OCI-LY3 (cell line): ENCODE results near the gene TMEM150B.

Experiments used
- H2AFZ ChIP-seq: fragments of 200-600, 300-600 bp; shearing (Covaris generic); 2 replicates; pipeline ENCODE4 v1.6.0; 2014; ENCODE audit warnings: antibody characterized with exemption, low read depth, low read length
- H3K27ac ChIP-seq: fragments of 200-600, 300-600 bp; sonication (generic); 2 replicates; pipeline ENCODE4 v1.5.1; 2014; ENCODE audit warnings: mild to moderate bottlenecking, low read length, moderate library complexity, mixed read lengths
- H3K27me3 ChIP-seq: fragments of 200-600, 300-600 bp; sonication (generic); 2 replicates; pipeline ENCODE4 v1.6.1; 2014; ENCODE audit warnings: low read depth, low read length, mixed read lengths
- H3K36me3 ChIP-seq: fragments of 200-600, 300-600 bp; sonication (generic); replicated peaks from 2 replicates; pipeline ENCODE3; 2014; ENCODE audit warnings: low read depth, low read length, mixed read lengths
- H3K4me1 ChIP-seq: fragments of 300-600, 200-600 bp; sonication (generic); 2 replicates; pipeline ENCODE4 v1.6.1; 2014; ENCODE audit warnings: low read length, mixed read lengths
- H3K4me2 ChIP-seq: fragments of 200-600, 300-600 bp; sonication (generic); 2 replicates; pipeline ENCODE4 v1.6.1; 2014; ENCODE audit warnings: low read length, mixed read lengths
- H3K4me3 ChIP-seq: fragments of 300-600, 200-600 bp; sonication (generic); 2 replicates; pipeline ENCODE4 v1.5.1; 2014; ENCODE audit warnings: antibody characterized with exemption, mild to moderate bottlenecking, low read length, moderate library complexity
- H3K79me2 ChIP-seq: fragments of 300-600, 200-600 bp; shearing (Covaris generic); 2 replicates; pipeline ENCODE4 v1.6.1; 2014; ENCODE audit warnings: mild to moderate bottlenecking, low read length, mixed read lengths
- H3K9ac ChIP-seq: fragments of 300-600, 200-600 bp; shearing (Covaris generic); 2 replicates; pipeline ENCODE4 v1.6.0; 2014; ENCODE audit warnings: mild to moderate bottlenecking, low read length, moderate library complexity
- H3K9me3 ChIP-seq: fragments of 200-600, 300-600 bp; shearing (Covaris generic); 2 replicates; pipeline ENCODE4 v1.6.1; 2014; ENCODE audit warnings: low read length, mixed read lengths; ENCODE audit not compliant: insufficient read depth
- H4K20me1 ChIP-seq: fragments of 200-600, 300-600 bp; sonication (generic); 2 replicates; pipeline ENCODE4 v1.6.1; 2016; ENCODE audit warnings: low read length, mixed read lengths; ENCODE audit not compliant: insufficient read depth
- EZH2phosphoT487 ChIP-seq: fragments of 200-600 bp; shearing (Covaris generic); IDR thresholded peaks from 2 replicates; pipeline ENCODE4 v1.6.1; 2018; ENCODE audit warnings: antibody characterized with exemption, mixed run types, low read depth
- TF ChIP-seq, protein P1 (sequence below): fragments of 200-600, 300-600 bp; sonication (generic); IDR thresholded peaks from 2 replicates; pipeline ENCODE4 v1.5.1; 2014; ENCODE audit warnings: antibody characterized with exemption, low read length, low read depth

The TMEM150B gene

DNA sequence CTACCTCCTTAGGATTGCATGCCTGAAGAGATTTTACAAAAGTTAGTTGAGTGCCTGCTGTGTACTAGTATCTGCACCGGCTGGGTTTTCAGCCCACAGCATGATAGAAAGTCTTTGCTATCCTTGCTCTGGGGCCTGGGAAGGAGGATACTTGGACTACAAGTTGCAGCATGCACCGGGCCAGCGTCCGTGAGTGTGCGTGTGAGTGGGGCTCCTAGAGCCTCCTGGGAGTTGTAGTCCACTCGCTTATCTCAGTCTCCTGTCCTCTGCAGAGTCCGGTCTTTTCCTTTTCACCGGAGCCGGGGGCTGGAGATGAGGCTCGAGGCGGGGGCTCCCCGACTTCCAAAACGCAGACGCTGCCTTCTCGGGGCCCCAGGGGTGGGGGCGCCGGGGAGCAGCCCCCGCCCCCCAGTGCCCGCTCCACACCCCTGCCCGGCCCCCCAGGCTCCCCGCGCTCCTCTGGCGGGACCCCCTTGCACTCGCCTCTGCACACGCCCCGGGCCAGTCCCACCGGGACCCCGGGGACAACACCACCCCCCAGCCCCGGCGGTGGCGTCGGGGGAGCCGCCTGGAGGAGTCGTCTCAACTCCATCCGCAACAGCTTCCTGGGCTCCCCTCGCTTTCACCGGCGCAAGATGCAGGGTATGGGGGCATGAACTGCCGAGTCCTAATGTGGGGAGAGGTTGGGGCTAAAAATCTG, 20.7 kb downstream of the TMEM150B start:
- Histone ChIP-seq H4K20me1 (no peaks in the 10 kb centered on the region), H3K4me1 (peaks cover 10% of the 10 kb centered on the region; the same call in 1 of the 2 replicates), H2AFZ (no peak overlapping the region), H3K36me3 (no peaks in the 10 kb centered on the region), H3K9ac (no peak overlapping the region), H3K9me3 (no peaks in the 10 kb centered on the region), H3K27ac (no peak overlapping the region), H3K27me3 (no peaks in the 10 kb centered on the region), H3K79me2 (no peaks in the 10 kb centered on the region), H3K4me3 (no peak overlapping the region), H3K4me2 (no peak overlapping the region)
- TF ChIP-seq, protein P1, sequence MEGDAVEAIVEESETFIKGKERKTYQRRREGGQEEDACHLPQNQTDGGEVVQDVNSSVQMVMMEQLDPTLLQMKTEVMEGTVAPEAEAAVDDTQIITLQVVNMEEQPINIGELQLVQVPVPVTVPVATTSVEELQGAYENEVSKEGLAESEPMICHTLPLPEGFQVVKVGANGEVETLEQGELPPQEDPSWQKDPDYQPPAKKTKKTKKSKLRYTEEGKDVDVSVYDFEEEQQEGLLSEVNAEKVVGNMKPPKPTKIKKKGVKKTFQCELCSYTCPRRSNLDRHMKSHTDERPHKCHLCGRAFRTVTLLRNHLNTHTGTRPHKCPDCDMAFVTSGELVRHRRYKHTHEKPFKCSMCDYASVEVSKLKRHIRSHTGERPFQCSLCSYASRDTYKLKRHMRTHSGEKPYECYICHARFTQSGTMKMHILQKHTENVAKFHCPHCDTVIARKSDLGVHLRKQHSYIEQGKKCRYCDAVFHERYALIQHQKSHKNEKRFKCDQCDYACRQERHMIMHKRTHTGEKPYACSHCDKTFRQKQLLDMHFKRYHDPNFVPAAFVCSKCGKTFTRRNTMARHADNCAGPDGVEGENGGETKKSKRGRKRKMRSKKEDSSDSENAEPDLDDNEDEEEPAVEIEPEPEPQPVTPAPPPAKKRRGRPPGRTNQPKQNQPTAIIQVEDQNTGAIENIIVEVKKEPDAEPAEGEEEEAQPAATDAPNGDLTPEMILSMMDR: no peak
- no peak for TF ChIP-seq EZH2phosphoT487

DNA sequence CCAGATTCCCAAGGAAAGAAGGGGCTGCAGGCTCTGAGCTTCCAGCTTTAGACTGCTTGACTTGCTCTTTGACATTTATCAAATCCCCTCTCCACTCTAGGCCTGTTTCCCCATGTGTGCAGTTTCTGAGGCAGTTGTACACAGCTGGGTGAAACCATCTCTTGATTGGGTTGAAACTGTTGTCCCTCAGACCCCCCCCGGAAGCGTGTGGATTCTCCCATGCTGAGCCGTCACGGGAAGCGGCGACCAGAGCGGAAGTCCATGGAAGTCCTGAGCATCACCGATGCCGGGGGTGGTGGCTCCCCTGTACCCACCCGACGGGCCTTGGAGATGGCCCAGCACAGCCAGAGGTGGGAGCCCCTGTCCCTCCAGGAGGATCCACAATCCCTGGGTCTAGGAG, 21.7 kb downstream of the TMEM150B start:
- Histone ChIP-seq H3K27ac (no peak overlapping the region), H3K9ac (no peak overlapping the region), H3K79me2 (no peaks in the 10 kb centered on the region), H3K27me3 (peaks cover 3% of the 10 kb centered on the region; the same call in 1 of the 2 replicates), H4K20me1 (no peaks in the 10 kb centered on the region), H3K4me2 (no peak overlapping the region), H3K9me3 (no peaks in the 10 kb centered on the region), H2AFZ (no peak overlapping the region), H3K36me3 (no peaks in the 10 kb centered on the region), H3K4me3 (no peak overlapping the region), H3K4me1 (peaks cover 10% of the 10 kb centered on the region; the same call in 1 of the 2 replicates)
- TF ChIP-seq EZH2phosphoT487: no peak
- TF ChIP-seq, protein P1: no peak

- Histone ChIP-seq H3K4me3 (peak overlapping the region; percentile 85), H4K20me1 (no peaks in the 10 kb centered on the region), H3K9ac (peak overlapping the region; percentile 70), H3K4me2 (peak overlapping the region; percentile 86), H3K27ac (peak overlapping the region; percentile 20; the same call in 1 of the 2 replicates), H2AFZ (peak overlapping the region; percentile 99), H3K27me3 (peaks cover 6% of the 10 kb centered on the region; the same call in 1 of the 2 replicates), H3K36me3 (no peaks in the 10 kb centered on the region), H3K79me2 (no peaks in the 10 kb centered on the region), H3K9me3 (no peaks in the 10 kb centered on the region), H3K4me1 (peaks cover 10% of the 10 kb centered on the region; the same call in 1 of the 2 replicates)
- TF ChIP-seq, protein P1: no peak
- TF ChIP-seq EZH2phosphoT487: no peak
Measured at GRCh38 chr19:55302318-55302703, 22.8 kb downstream of the TMEM150B start.

DNA sequence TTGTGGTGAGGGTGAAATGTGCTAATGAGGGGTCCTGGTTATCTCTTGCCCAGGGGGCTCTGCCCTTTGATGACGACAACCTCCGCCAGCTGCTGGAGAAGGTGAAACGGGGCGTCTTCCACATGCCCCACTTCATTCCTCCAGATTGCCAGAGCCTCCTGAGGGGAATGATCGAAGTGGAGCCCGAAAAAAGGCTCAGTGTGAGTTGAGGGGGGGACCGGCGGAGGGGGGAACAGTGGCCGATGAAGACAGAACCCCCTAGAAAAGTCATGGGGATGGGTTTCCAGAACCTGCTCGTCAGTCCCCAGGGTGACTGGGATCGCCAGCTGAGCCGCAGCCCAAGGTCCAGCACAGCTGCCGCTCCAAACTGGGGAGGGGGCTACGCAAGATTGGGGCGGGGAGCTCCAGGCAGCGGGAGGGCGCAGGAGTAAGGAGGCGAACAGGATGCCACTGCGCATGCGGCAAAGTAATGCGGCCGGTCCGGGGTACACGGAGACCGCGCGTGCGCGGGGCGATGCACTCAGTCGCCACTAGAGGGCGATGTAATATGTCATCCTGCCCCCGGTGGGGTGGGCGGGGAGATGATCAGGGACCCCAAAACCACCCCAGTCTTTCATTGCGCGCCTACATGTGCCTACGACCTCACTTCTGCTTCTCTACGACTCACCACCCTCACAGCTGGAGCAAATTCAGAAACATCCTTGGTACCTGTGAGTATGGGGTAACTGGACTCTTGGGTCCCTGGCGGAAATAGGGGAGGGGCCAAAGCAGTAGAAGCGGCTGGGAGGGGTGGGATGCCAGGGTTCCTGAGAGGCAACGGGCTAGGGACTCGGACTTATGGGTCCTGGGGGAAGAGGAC, 23.5 kb downstream of the TMEM150B start:
- Histone ChIP-seq H2AFZ (peak overlapping the region; percentile 99), H3K4me1 (peaks cover 10% of the 10 kb centered on the region; the same call in 1 of the 2 replicates), H3K4me3 (peak overlapping the region; percentile 85), H3K36me3 (no peaks in the 10 kb centered on the region), H4K20me1 (no peaks in the 10 kb centered on the region), H3K4me2 (peak overlapping the region; percentile 86), H3K79me2 (no peaks in the 10 kb centered on the region), H3K9me3 (no peaks in the 10 kb centered on the region), H3K27me3 (peaks cover 6% of the 10 kb centered on the region; the same call in 1 of the 2 replicates), H3K9ac (peak overlapping the region; percentile 70), H3K27ac (peak overlapping the region; percentile 20; the same call in 1 of the 2 replicates)
- TF ChIP-seq, protein P1: peak; percentile 94
- no peak for TF ChIP-seq EZH2phosphoT487
